K562 (cell line): Measurements from ENCODE around the gene C19orf47. TPM values are rescaled to one million over a fixed set of nuclear protein-coding genes. Genes with fewer than 3 reads are reported as not detected.

Experiments
- ELK1 ChIP-seq: sonication (generic); formaldehyde crosslinking; IDR thresholded peaks from 2 replicates; pipeline ENCODE4 v1.8.1; 2022; ENCODE audit warnings: missing genetic modification reagents
- FOXA1 ChIP-seq: fragments of 450-650 bp; IDR thresholded peaks from 2 replicates; pipeline ENCODE4 v1.6.1; 2016; ENCODE audit warnings: mild to moderate bottlenecking, borderline replicate concordance
- GABPB1 ChIP-seq: sonication (generic); formaldehyde crosslinking; IDR thresholded peaks from 2 replicates; pipeline ENCODE4 v1.8.0; 2022; ENCODE audit warnings: mild to moderate bottlenecking, missing genetic modification reagents
- HDAC1 ChIP-seq, 2 experiments: fragments of 450-650 bp; IDR thresholded peaks; 2 replicates each; pipeline ENCODE4 v1.6.1; 2016 to 2017; ENCODE audit warnings: inconsistent platforms in 1 of 2, mild to moderate bottlenecking in 1 of 2, moderate library complexity in 1 of 2
- KAT2B ChIP-seq: IDR thresholded peaks from one replicate; pipeline ENCODE4 v1.6.1; 2012; ENCODE audit warnings: low read depth, mild to moderate bottlenecking, control low read depth, inconsistent platforms, low read length, moderate library complexity
- KAT7 ChIP-seq: sonication (generic); formaldehyde crosslinking; IDR thresholded peaks from 2 replicates; pipeline ENCODE4 v1.8.0; 2022; ENCODE audit warnings: missing genetic modification reagents, mild to moderate bottlenecking, borderline replicate concordance
- KLF10 ChIP-seq: fragments of 250-450 bp; sonication (Bioruptor Pico); IDR thresholded peaks from 2 replicates; pipeline ENCODE4 v1.6.1; 2021; ENCODE audit warnings: matching md5 sums
- NFIX ChIP-seq: fragments of 250-450 bp; sonication (Bioruptor Pico); IDR thresholded peaks from 2 replicates; pipeline ENCODE4 v1.4.0; 2020; ENCODE audit warnings: low read depth, mild to moderate bottlenecking, moderate library complexity
- PHB ChIP-seq: fragments of 250-450 bp; sonication (Bioruptor Pico); IDR thresholded peaks from 2 replicates; pipeline ENCODE4 v1.5.0; 2021
- POLR2H ChIP-seq: IDR thresholded peaks from 2 replicates; pipeline ENCODE4 v1.6.1; 2016; ENCODE audit warnings: missing genetic modification characterization, low read depth, mild to moderate bottlenecking, control low read depth, missing compliant biosample characterization, moderate library complexity
- RFX5 ChIP-seq: IDR thresholded peaks from 2 replicates; pipeline ENCODE4 v1.6.1; 2011; ENCODE audit warnings: low read depth, mild to moderate bottlenecking, improper control_type of control experiment, low read length
- SMAD3 ChIP-seq: fragments of 450-650 bp; formaldehyde crosslinking; conservative IDR thresholded peaks from 2 replicates; pipeline ENCODE4 v1.4.0; 2020; ENCODE audit warnings: mild to moderate bottlenecking
- SRSF9 ChIP-seq: fragments of 200-400 bp; formaldehyde crosslinking; IDR thresholded peaks from 2 replicates; pipeline ENCODE4 v1.6.1; 2017; ENCODE audit warnings: low read depth, low read length, borderline replicate concordance
- TARDBP ChIP-seq: fragments of 450-650 bp; IDR thresholded peaks from 2 replicates; pipeline ENCODE4 v1.6.1; 2016
- ZNF274 ChIP-seq: IDR thresholded peaks from 2 replicates; pipeline ENCODE4 v1.6.1; 2011; ENCODE audit warnings: low read depth, mild to moderate bottlenecking, low read length, moderate library complexity, borderline replicate concordance
- ZNF384 ChIP-seq: IDR thresholded peaks from 2 replicates; pipeline ENCODE4 v1.6.1; 2012; ENCODE audit warnings: low read depth, low read length, improper control_type of control experiment
- ZNF699 ChIP-seq: fragments of 250-450 bp; sonication (Bioruptor Pico); IDR thresholded peaks from 2 replicates; pipeline ENCODE4 v1.8.0; 2021; ENCODE audit warnings: mild to moderate bottlenecking, moderate library complexity; ENCODE audit not compliant: insufficient replicate concordance
- polyA plus RNA-seq, 8 experiments: library from polyadenylated mRNA; depleted of rRNA in 4 of 8; stranded (reverse) in 5 of 8; unstranded in 3 of 8; fragments of >200 nt; fragmentation: Nextera tagmentation in 2 of 8; fragmentation: Illumina TruSeq in 1 of 8; extraction: Ambion mirVana in 2 of 8; extraction: Trizol in 1 of 8; gene quantifications; 2 replicates each; pipeline versions ENCODE4 v1.2.1 to v1.2.3, GENCODE V29; 2011 to 2014; ENCODE audit warnings: inconsistent platforms in 1 of 8, missing spikeins in 1 of 8
- total RNA-seq, 7 experiments: library from RNA; depleted of rRNA in 6 of 7; stranded (reverse); fragments of >200 nt in 6 of 7; fragmentation: Illumina TruSeq in 2 of 7; extraction: Trizol in 2 of 7; gene quantifications; 2 replicates each; pipeline versions ENCODE4 v1.2.1 to v1.2.3, GENCODE V29; 2011 to 2021; ENCODE audit warnings: low replicate concordance in 1 of 7
- TF ChIP-seq, protein P1 (sequence below), 2 experiments: IDR thresholded peaks in 1 of 2; conservative IDR thresholded peaks in 1 of 2; 2 replicates each; pipeline ENCODE4 v1.6.1; 2016; ENCODE audit warnings: low read depth in 2 of 2, mild to moderate bottlenecking in 1 of 2, missing compliant biosample characterization in 1 of 2, missing genetic modification characterization in 1 of 2, moderate library complexity in 1 of 2
- TF ChIP-seq, protein P2 (sequence below): fragments of 450-650 bp; IDR thresholded peaks from 2 replicates; pipeline ENCODE4 v1.6.1; 2016; ENCODE audit warnings: low read depth, mild to moderate bottlenecking, moderate library complexity
- TF ChIP-seq, protein P3 (sequence below): sonication (generic); formaldehyde crosslinking; IDR thresholded peaks from 2 replicates; pipeline ENCODE4 v1.9.0; 2022; ENCODE audit warnings: mild to moderate bottlenecking, missing genetic modification reagents
- TF ChIP-seq, protein P4 (sequence below): fragments of 250-450 bp; sonication (Bioruptor Pico); IDR thresholded peaks from 2 replicates; pipeline ENCODE4 v1.8.0; 2022; ENCODE audit warnings: moderate library complexity, mild to moderate bottlenecking, inconsistent platforms

The C19orf47 gene
- total and polyA plus RNA-seq, 9 of the 15 experiments (the other 6 are each of a cell fraction or from before 2014, with no cell fraction given) = 0.08 to 26.1 (median 14.7) TPM

- TF ChIP-seq, protein P1, sequence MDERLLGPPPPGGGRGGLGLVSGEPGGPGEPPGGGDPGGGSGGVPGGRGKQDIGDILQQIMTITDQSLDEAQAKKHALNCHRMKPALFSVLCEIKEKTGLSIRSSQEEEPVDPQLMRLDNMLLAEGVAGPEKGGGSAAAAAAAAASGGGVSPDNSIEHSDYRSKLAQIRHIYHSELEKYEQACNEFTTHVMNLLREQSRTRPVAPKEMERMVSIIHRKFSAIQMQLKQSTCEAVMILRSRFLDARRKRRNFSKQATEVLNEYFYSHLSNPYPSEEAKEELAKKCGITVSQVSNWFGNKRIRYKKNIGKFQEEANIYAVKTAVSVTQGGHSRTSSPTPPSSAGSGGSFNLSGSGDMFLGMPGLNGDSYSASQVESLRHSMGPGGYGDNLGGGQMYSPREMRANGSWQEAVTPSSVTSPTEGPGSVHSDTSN (CRISPR knock-in tag; IDR thresholded peaks at IDR 0.05; ENCODE audit: low read depth) = no peak
- TF ChIP-seq, protein P1 (tag; conservative IDR thresholded peaks at IDR 0.05; ENCODE audit: low read depth) = no peak
- no peak for TF ChIP-seq KLF10 (CRISPR knock-in tag)
- TF ChIP-seq RFX5 = peak; percentile 88
- TF ChIP-seq PHB = no peak
- no peak for TF ChIP-seq NFIX (CRISPR knock-in tag)
- TF ChIP-seq ELK1 (CRISPR knock-in tag) = no peak
- TF ChIP-seq SRSF9 = no peak
- TF ChIP-seq, protein P2, sequence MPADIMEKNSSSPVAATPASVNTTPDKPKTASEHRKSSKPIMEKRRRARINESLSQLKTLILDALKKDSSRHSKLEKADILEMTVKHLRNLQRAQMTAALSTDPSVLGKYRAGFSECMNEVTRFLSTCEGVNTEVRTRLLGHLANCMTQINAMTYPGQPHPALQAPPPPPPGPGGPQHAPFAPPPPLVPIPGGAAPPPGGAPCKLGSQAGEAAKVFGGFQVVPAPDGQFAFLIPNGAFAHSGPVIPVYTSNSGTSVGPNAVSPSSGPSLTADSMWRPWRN = no peak
- TF ChIP-seq FOXA1 = no peak
- no peak for TF ChIP-seq SMAD3
- TF ChIP-seq GABPB1 = no peak
- TF ChIP-seq ZNF384 = no peak
- no peak for TF ChIP-seq TARDBP
- TF ChIP-seq, protein P3, sequence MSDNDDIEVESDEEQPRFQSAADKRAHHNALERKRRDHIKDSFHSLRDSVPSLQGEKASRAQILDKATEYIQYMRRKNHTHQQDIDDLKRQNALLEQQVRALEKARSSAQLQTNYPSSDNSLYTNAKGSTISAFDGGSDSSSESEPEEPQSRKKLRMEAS = no peak
- TF ChIP-seq KAT2B = no peak
- TF ChIP-seq ZNF699 (CRISPR knock-in tag) = no peak
- no peak for TF ChIP-seq POLR2H
- TF ChIP-seq ZNF274 = no peak
- TF ChIP-seq HDAC1 (IDR thresholded peaks at IDR 0.05) = 0 out of 4 replicates have a peak, but pooled peaks of 1 of the 2 experiments have one; percentile 29
- no peak for TF ChIP-seq KAT7
- TF ChIP-seq, protein P4, sequence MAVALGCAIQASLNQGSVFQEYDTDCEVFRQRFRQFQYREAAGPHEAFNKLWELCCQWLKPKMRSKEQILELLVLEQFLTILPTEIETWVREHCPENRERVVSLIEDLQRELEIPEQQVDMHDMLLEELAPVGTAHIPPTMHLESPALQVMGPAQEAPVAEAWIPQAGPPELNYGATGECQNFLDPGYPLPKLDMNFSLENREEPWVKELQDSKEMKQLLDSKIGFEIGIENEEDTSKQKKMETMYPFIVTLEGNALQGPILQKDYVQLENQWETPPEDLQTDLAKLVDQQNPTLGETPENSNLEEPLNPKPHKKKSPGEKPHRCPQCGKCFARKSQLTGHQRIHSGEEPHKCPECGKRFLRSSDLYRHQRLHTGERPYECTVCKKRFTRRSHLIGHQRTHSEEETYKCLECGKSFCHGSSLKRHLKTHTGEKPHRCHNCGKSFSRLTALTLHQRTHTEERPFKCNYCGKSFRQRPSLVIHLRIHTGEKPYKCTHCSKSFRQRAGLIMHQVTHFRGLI = no peak
Measured at GRCh38 chr19:40366697-40367561, 18.7 kb upstream of the C19orf47 start (continued).
